ENCODE results near the gene EHBP1L1. TPM values are rescaled to one million over a fixed set of nuclear protein-coding genes. Genes with fewer than 3 reads are reported as not detected.

The EHBP1L1 gene
- total RNA-seq, 4 donors from 2014 or later: 87.3 to 186 (median 110) TPM

DNA sequence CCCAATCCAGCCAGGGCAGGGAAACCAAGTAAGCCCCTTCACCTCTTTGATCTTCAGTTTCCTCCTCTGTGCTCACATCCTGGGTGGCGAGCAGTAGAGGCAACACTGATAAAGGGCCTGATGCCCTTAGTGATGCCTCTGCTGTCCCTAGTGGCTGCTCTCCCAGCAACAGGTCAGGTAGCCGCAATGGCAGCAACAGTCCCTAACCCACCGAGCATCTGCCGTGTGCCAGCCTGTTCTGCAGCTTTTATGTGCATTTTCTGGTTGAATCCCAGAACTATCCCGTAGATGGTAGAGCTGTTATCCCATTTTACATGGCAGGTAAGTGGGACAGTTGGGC, 45.7 kb upstream of the EHBP1L1 start:
- DNase-seq (ENCODE audit: low spot score in 2 of 2): no peak
- Histone ChIP-seq H3K4me3 (no peak overlapping the region), H3K36me3 (peaks cover 0 to 82% (median 22%) of the 10 kb centered on the region in 3 donors), H3K27ac (peak overlapping the region; percentile 27 to 87 (median 60)), H3K9me3 (no peaks in the 10 kb centered on the region), H3K4me1 (peaks cover 0 to 48% (median 21%) of the 10 kb centered on the region in 4 donors), H3K27me3 (no peaks in the 10 kb centered on the region)
- TF ChIP-seq, protein P1, sequence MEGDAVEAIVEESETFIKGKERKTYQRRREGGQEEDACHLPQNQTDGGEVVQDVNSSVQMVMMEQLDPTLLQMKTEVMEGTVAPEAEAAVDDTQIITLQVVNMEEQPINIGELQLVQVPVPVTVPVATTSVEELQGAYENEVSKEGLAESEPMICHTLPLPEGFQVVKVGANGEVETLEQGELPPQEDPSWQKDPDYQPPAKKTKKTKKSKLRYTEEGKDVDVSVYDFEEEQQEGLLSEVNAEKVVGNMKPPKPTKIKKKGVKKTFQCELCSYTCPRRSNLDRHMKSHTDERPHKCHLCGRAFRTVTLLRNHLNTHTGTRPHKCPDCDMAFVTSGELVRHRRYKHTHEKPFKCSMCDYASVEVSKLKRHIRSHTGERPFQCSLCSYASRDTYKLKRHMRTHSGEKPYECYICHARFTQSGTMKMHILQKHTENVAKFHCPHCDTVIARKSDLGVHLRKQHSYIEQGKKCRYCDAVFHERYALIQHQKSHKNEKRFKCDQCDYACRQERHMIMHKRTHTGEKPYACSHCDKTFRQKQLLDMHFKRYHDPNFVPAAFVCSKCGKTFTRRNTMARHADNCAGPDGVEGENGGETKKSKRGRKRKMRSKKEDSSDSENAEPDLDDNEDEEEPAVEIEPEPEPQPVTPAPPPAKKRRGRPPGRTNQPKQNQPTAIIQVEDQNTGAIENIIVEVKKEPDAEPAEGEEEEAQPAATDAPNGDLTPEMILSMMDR (IDR thresholded peaks at IDR 0.05): peak in 1 of 5 experiments; percentile 25
- no peak for TF ChIP-seq EP300 (IDR thresholded peaks at IDR 0.05)
- WGBS, 2 donors: 77 to 86% methylated on average over 5 of the region's 5 CpGs

DNA sequence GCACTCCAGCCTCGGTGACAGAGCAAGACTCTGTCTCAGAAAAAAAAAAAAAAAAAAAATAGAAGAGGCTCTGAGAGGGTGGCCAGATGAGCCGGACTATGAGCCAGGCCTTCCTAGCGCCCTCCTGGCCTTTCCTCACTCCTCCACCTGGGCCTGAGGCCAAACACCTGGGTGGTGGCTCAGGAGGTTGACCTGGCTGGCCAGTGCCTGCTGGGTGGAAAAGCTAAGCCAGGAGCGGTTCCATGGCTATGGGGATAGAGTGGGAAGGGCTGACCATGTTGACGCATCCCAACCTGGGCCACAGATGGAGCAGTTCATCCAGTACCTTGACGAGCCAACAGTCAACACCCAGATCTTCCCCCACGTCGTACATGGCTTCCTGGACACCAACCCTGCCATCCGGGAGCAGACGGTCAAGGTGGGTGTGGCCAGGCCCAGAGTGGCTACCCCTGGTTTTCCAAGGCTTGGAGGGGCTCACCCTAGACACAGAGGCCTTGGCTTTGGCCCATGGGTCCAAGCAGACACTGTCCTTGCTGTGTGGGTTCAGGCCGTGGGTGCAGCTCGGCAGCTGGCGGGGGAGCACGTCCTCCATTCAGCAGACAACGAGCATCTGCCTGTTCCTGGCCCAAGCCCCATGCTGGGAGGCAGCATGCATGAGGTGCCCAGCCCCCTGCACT, 43.3 kb upstream of the EHBP1L1 start:
- peaks cover 0 to 94% (median 22%) of the 10 kb centered on the region in 3 donors for H3K36me3 ChIP-seq
- no peak overlapping the region for H3K4me3 ChIP-seq
- peaks cover 0 to 35% (median 11%) of the 10 kb centered on the region in 4 donors for H3K4me1 ChIP-seq
- H3K27ac ChIP-seq: peak overlapping the region in 2 of 4 donors; percentile 0 to 4
- WGBS, 2 donors: 70 to 82% methylated on average over 7 to 15 of the region's 15 CpGs
- no peaks in the 10 kb centered on the region for H3K27me3 ChIP-seq
- no peak for DNase-seq (ENCODE audit: low spot score in 2 of 2)
- TF ChIP-seq, protein P1 (IDR thresholded peaks at IDR 0.05): no peak
- TF ChIP-seq POLR2A (IDR thresholded peaks at IDR 0.05) (no peak), EP300 (IDR thresholded peaks at IDR 0.05) (no peak)
- H3K9me3 ChIP-seq: no peaks in the 10 kb centered on the region

DNA sequence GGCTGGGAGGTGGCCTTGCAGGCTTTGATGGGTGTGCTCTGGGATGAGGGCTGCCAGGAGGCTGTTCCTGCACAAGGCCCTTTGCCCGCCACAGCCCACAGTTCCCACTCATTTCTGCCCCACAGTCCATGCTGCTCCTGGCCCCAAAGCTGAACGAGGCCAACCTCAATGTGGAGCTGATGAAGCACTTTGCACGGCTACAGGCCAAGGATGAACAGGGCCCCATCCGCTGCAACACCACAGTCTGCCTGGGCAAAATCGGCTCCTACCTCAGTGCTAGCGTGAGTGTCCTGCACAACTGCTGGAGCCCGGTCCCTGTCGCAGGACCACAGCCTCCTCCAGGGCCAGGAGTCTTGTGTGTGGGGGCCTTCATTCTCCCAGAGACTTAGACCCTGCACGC, 40.8 kb upstream of the EHBP1L1 start:
- TF ChIP-seq, protein P1 (IDR thresholded peaks at IDR 0.05): no peak
- TF ChIP-seq POLR2A (IDR thresholded peaks at IDR 0.05): no peak
- TF ChIP-seq EP300 (IDR thresholded peaks at IDR 0.05): no peak
- WGBS, 2 donors: 75 to 83% methylated on average over 6 to 9 of the region's 9 CpGs
- H3K4me1 ChIP-seq: peaks cover 0 to 40% (median 10%) of the 10 kb centered on the region in 4 donors
- no peaks in the 10 kb centered on the region for H3K9me3 ChIP-seq
- peaks cover 0 to 95% (median 28%) of the 10 kb centered on the region in 3 donors for H3K36me3 ChIP-seq
- no peak overlapping the region for H3K4me3 ChIP-seq
- no peak overlapping the region for H3K27ac ChIP-seq
- no peak for DNase-seq (ENCODE audit: low spot score in 2 of 2)
- no peaks in the 10 kb centered on the region for H3K27me3 ChIP-seq

DNA sequence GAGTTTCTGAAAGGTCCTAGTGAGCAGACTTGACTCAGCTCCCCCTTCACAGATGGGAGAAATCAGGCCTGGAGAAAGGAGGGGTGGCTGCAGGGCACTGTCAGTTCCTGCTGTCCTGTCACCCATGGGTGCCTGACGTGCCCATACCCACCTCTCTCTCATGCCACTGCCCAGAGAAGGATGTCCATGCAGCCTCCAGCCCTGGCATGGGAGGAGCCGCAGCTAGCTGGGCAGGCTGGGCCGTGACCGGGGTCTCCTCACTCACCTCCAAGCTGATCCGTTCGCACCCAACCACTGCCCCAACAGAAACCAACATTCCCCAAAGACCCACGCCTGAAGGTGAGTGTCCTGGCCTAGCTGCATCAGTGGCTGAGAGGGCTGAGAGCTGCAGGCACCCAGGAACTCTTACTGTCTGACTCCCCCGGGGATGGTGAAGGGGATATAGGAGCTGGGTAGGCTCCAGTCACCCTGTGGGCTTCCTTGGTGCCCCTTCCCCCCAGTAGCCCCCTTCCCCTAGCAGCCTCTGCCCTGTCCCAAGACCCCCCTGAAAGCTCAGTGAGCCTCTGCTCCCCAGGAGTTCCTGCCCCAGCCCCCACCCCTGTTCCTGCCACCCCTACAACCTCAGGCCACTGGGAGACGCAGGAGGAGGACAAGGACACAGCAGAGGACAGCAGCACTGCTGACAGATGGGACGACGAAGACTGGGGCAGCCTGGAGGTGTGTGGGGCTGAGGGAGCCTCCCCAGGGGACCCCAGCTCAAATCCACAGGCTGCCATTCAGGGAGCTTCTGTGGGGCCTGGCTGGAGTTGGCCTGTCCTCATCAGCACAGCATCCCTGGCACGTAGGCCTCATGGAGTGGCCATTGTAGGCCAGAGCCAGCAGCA, 39.2 kb upstream of the EHBP1L1 start:
- peak overlapping the region in 2 of 4 donors; percentile 52 to 68 for H3K27ac ChIP-seq
- WGBS, 2 donors: 64 to 74% methylated on average over 7 of the region's 12 CpGs
- no peaks in the 10 kb centered on the region for H3K9me3 ChIP-seq
- H3K4me3 ChIP-seq: no peak overlapping the region
- no peak for DNase-seq (ENCODE audit: low spot score in 2 of 2)
- peaks cover 0 to 47% (median 21%) of the 10 kb centered on the region in 4 donors for H3K4me1 ChIP-seq
- H3K36me3 ChIP-seq: peaks cover 0 to 80% (median 14%) of the 10 kb centered on the region in 3 donors
- no peak for TF ChIP-seq EP300 (IDR thresholded peaks at IDR 0.05)
- TF ChIP-seq, protein P1 (IDR thresholded peaks at IDR 0.05): no peak
- no peak for TF ChIP-seq POLR2A (IDR thresholded peaks at IDR 0.05)
- no peaks in the 10 kb centered on the region for H3K27me3 ChIP-seq

DNA sequence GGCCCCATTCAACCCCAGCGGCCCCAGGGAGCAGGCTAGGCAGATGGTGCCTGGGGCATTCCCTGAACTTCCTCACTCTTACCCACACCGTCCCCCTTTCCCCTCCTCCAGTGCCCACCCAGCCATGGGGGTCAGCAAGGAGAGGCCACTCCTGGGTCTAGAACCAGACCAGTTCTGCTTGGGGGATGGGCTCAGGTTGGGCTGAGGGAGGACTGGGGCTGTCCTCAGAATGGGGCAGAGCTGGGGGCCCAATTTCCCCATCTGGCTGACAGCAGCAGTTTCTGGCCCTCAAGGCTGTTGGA, 38.6 kb upstream of the EHBP1L1 start:
- Histone ChIP-seq H3K27me3 (no peaks in the 10 kb centered on the region), H3K4me3 (no peak overlapping the region), H3K9me3 (no peaks in the 10 kb centered on the region), H3K36me3 (peaks cover 0 to 74% (median 9%) of the 10 kb centered on the region in 3 donors), H3K27ac (peak overlapping the region in 2 of 4 donors; percentile 52 to 68), H3K4me1 (peaks cover 0 to 52% (median 23%) of the 10 kb centered on the region in 4 donors)
- no peak for DNase-seq (ENCODE audit: low spot score in 2 of 2)
- WGBS, 2 donors: 51 to 77% methylated on average over 2 of the region's 2 CpGs
- TF ChIP-seq EP300 (IDR thresholded peaks at IDR 0.05) (no peak), POLR2A (IDR thresholded peaks at IDR 0.05) (no peak)
- TF ChIP-seq, protein P1 (IDR thresholded peaks at IDR 0.05): no peak

Measured in tibial nerve (tissue), 4 donors.